Activated naive CD8-positive, alpha-beta T cell treated with anti-CD3 and anti-CD28 coated beads, Interleukin-2, amount 50 U/mL, for 16 hours (primary cell): Measurements from ENCODE around the gene CUX1.
"Not testable (repeated sequence)": the region's sequence is repeated elsewhere in the genome, so short reads cannot be mapped to it uniquely, and the experiment has no call there.

Source experiments
- DNase-seq: peaks from one replicate; pipeline ENCODE4 v3.0.0-alpha.2; 2020; ENCODE audit warnings: low read depth, low spot score

CUX1 gene

DNA sequence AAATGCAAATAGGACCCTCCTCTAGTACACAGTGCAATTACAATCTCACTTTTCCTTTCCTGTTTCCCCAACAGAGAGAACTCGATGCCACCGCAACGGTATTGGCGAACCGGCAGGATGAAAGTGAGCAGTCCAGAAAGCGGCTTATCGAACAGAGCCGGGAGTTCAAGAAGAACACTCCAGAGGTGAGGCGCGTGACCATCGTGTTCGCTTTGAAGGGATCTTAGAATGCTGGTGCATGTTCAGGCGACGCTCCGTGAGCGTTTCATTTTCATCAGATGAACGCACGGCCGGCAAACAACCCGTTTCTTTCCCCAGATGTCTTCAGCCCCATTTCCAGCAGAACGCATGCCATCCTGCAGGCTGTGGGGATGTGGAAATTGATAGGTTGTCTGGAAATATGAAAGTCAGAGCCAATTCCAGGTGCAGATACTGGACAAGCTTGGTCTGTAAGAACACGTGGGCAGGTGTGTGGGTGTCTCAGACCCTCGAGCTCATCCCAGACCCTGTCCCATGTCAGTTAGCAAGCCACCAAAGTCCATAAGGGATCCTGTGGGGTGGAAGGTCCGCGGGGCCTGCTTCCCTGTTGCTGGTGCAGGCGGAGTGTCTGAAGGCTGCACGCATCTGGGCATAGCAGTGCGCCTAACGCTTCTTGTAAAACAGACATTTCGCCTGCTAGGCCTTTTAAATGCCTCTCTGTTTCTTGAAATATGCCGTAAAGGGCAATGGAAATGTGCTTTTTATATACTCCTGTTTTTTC lies 98.8 kb downstream of the CUX1 start:
- no peak for DNase-seq

- no peak for DNase-seq
Observed at GRCh38 chr7:101916876-101917275, 99.5 kb downstream of the CUX1 start.

DNA sequence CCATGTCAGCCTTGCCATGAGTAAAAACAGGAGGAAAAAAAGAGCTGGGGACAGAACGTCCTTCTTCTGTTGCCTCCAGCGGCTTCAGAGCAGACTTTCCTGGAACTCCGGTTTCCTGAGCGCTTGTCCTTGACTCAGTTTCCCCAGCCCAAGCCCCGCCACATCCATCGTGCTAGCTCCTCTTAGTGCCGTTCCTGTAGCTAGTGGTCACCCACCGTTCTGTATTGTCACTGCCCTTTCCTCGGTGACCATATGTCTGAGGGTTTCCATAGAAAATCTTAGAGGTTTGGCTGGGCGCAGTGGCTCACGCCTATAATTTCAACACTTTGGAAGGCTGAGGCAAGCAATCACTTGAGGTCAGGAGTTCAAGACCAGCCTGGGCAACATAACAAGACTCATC lies 100.1 kb downstream of the CUX1 start:
- DNase-seq = no peak

DNA sequence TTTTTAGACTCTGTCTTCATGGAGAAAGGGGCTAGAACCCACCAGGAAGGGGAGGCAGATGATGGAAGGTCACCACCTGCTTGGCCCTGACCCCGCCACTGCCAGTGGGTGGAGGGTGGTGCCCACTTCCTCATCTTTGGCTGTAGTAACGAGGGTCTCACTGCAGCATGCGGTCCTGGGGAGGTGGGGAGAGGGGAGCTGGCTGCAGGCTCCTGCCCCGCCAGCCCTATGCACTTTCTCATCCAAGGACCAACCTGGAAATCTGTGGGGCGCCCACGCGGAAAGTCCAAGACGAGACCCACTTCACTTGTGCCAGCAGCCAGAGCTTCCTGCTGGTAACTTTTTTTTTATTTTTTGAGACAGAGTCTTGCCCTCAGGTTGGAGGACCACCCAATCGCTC lies 101.0 kb downstream of the CUX1 start:
- no peak for DNase-seq

- DNase-seq = no peak
Observed at GRCh38 chr7:101919363-101920115, 102.1 kb downstream of the CUX1 start.

- DNase-seq = no peak
Observed at GRCh38 chr7:101921061-101921460, 103.6 kb downstream of the CUX1 start.

DNA sequence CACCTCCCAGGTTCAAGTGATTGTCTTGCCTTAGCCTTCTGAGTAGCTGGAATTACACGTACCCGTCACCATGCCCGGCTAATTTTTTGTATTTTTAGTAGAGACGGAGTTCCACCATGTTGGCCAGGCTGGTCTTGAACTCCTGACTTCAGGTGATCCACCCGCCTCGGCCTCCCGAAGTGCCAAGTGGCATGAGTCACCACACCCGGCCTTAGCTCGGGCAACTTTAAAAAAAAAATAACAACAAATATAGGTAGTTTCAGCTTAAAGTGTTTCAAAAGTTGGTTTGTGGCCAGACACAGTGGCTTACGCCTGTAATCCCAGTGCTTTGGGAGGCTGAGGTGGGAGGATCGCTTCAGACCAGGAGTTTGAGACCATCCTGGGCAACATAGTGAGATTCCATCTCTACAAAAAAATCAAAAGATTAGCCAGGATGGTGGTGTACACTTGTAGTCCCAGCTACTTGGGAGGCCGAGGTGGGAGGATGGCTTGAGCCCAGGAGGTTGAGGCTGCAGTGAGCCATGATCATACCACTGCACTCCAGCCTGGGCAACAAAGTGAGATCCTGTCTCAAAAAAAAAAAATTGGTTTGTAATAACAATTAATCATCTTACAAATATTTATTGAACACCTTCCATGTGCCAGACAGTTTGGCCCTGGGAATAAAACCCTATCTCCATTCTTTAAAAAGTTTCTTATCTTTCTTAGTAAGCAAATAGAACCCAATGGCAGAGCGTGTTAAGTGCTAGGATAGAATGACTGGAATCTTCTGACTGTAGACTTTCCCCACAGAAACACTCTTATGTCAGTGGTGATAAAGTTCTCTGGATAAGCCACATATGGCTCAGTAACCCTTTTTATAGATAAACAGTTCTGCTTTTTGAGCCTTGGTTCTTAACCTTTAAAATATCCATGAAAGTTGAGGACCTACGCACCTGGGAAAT lies 104.4 kb downstream of the CUX1 start:
- DNase-seq = not testable (repeated sequence)

GRCh38 chr7:101922631-101923601 lies 105.5 kb downstream of the CUX1 start:
- DNase-seq = no peak

- DNase-seq = no peak
Observed at GRCh38 chr7:101923602-101923985, 106.2 kb downstream of the CUX1 start.

- no peak for DNase-seq
Observed at GRCh38 chr7:101924171-101924570, 106.7 kb downstream of the CUX1 start.

DNA sequence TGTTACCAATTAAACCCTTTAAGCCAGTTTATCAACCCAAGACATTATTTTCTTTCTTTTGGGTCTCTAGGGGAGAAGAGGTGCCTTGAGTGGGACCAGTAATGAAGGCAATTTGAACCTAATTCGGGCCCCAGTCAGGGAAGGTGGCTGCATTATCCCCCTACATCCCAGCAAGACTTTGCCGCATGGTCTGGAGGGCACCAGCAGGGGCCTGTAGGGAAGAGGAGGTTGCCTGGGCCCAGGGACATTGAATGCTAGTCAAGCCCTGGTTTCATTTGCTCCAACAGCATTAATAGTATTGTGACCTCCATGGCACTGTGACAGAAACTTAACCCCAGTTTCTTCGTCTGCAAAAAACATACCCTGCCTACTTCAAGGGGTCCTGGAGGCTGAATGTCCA lies 108.8 kb downstream of the CUX1 start:
- no peak for DNase-seq

- no peak for DNase-seq
Observed at GRCh38 chr7:101927389-101927788, 110.0 kb downstream of the CUX1 start.

GRCh38 chr7:101927802-101928201 lies 110.4 kb downstream of the CUX1 start:
- DNase-seq = no peak

- DNase-seq = no peak
Observed at GRCh38 chr7:101929256-101929655, 111.8 kb downstream of the CUX1 start.

DNA sequence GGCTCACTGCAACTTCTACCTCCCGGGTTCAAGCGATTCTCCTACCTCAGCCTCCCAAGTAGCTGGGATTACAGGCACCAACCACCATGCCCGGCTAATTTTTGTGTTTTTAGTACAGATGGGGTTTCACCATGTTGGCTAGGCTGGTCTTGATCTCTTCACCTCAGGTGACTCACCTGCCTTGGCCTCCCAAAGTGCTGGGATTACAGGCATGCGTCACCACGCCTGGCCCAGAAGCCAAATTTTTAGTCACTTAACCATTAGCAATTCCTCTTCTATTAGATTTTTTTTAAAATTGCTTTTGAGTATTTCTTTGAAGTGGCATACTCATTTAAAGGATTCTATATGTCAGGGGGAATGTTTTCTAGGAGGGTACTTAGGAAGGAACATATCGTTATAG lies 112.5 kb downstream of the CUX1 start:
- not testable (repeated sequence) for DNase-seq

DNA sequence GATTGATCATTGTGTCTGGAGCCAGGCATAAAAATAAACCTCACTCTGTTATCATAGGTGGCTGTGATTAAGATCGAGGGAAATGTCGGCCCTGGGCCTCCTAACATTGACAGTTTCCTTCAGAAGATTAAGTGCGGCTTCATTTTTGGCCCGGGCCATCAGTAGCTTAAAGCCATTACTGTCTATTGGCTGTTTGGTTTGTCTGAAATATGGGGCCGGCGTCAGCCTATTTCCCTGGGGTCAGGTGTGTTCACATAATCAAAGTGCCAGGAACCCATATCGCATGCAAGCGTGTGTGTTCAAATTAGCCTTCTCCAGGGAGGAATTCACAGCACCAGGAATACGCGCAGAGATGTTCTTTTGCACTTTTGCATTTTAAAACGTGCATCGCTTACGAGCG lies 114.7 kb downstream of the CUX1 start:
- no peak for DNase-seq

DNA sequence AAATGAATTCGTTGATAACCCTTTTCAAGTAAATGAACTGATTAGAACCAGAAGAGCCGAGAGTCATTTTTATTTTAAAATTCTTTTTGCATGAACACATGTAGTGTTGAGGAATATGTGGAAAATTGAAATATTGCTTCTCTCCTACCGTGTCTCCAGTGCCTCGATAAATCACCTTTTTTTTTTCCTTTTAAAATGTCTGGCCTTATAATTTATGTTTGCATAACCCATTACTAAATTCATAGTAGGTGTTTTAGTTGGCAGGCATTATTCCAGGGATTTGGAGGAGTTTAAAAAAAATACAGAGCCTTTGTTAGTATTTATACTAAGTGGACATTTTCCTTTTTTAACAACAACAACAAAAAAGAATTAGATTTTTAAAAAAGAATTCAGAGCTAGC lies 115.6 kb downstream of the CUX1 start:
- DNase-seq = no peak

DNA sequence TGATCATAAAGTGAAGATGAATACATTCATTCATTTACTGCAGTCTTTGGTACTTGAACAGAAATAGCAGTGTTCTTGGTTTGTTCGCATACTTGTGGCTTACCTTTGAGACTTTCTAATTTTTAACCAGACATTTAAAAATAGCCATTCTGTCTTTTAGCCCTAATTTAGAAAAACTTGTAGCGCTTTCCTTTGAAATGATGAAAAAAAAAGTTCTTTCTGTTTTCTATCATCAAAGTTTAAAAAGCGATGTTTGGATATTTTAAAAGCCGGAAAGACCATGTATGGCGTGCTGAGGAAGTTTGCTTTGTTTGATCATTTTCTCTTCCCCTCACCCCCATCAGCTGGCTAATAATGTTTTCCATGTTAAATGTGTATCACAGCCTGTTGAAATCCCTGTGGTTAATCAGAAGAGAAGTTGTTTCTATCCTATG lies 116.3 kb downstream of the CUX1 start:
- no peak for DNase-seq

- no peak for DNase-seq
Observed at GRCh38 chr7:101934618-101935017, 117.2 kb downstream of the CUX1 start.

DNA sequence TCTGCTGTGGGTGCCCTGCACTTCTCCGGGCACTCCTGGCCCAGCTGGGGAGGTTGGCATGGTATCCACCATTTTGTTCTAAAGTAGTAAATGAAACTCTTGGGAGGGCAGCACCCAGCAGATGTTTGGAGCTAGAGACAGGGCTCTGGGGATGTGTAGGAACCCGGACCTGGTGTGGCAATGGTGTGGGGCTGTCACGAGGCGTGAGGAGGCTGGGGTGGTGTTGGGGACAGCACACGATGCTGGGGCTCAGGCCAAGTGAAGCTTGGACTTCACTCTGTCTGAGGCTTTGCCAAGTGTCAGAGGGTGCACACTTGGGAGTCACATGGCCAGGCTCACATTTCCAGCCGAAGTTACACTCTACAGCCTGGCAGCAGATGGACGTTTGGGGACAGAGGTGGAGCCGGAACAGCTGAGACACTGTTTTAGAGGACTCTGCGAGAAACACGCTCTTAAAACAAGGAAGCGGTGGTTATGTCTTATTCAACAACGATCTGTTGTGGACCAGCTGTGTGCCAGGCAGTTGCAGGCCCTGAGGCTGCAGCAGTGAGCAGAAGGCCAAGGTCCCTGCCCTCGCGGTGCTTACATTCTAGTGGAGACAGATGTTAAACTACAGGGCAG lies 118.2 kb downstream of the CUX1 start:
- no peak for DNase-seq
